HFF-Myc (cell line): ENCODE results near the gene NFATC2.

Experiments
- DNase-seq: peaks from one replicate; pipeline ENCODE4 v3.0.0-alpha.2; 2011; ENCODE audit warnings: low read depth; ENCODE audit errors: extremely low read depth
- H3K4me3 ChIP-seq: replicated peaks from 2 replicates; pipeline ENCODE4 v1.5.1; 2011; ENCODE audit warnings: low read depth, mild to moderate bottlenecking, control low read depth, low read length
- TF ChIP-seq, protein P1 (sequence below): IDR thresholded peaks from 2 replicates; pipeline ENCODE4 v1.5.1; 2012; ENCODE audit warnings: mild to moderate bottlenecking, low read depth, low read length, control low read depth; ENCODE audit errors: missing control alignments

NFATC2 gene

DNA sequence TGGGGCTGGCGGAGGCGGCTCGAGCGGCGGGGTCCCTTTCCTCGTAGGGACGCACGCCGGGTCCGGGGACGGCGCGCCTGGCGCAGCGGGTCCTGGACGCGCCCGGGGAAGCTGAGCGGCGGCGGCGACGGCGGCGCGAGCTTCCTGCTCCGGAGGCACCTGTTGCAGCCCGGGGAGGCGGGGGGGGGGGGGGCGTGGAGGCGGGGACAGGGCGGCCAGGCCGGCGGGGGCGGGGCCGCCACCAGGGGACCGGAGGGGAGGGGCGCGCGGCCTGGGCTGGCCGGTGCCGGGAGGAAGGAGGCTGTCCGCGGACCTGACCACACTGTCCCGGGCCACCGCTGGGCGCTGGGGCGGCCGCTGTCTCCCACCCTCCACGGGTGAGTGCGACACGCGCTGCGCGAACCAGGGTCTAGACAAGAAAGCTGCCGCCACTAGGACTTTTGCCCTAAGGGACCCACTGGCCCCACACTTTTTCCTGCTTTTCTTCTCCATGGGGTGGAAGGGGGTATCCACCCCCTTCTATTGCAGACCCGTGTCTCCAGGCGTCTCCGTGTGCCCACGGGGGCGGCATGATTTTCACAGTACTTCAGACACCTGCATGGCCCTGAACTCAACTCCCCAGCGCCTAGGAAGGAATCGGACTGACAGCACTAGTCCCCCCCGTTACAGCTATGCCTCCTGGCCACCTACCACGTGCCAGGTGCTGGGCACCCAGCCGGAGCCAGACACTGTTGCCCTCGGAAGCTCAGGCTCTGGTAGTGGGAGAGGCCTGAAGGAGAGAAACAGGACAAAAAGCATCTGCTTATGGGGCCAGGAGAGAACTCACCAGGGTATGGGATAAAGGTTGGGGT lies at the start of gene NFATC2:
TSS of gene NFATC2 (minus strand) at position 149 of the 851 bp plus-strand sequence. CDS start 220 bp downstream, outside the sequence.
- TF ChIP-seq, protein P1, sequence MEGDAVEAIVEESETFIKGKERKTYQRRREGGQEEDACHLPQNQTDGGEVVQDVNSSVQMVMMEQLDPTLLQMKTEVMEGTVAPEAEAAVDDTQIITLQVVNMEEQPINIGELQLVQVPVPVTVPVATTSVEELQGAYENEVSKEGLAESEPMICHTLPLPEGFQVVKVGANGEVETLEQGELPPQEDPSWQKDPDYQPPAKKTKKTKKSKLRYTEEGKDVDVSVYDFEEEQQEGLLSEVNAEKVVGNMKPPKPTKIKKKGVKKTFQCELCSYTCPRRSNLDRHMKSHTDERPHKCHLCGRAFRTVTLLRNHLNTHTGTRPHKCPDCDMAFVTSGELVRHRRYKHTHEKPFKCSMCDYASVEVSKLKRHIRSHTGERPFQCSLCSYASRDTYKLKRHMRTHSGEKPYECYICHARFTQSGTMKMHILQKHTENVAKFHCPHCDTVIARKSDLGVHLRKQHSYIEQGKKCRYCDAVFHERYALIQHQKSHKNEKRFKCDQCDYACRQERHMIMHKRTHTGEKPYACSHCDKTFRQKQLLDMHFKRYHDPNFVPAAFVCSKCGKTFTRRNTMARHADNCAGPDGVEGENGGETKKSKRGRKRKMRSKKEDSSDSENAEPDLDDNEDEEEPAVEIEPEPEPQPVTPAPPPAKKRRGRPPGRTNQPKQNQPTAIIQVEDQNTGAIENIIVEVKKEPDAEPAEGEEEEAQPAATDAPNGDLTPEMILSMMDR = no peak
- 0 out of 2 replicates have a peak within 1 kb of the TSS, but pooled peaks have one; percentile 11 for H3K4me3 ChIP-seq
- DNase-seq = no peak

DNA sequence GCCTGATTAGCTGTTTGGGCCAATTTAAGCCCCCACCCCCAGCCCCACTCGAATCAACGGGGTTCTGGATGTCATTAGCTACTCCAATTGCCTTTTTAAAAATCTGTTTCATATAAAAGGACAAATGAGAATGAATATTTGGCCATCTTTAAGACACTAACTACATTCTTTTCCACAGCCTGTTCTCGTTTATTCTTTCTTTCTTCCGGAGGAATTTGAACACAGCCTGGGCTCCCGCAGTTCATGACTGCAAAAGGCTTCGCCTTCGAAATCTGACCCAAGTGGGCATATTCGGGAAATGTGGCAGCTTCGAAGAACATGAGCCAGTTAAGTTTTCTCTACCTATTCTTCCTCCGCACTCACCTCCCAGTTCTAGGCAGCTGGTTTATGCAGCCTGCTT lies 49.4 kb upstream of the NFATC2 start:
- TF ChIP-seq, protein P1 = no peak
- H3K4me3 ChIP-seq = no peak overlapping the region
- DNase-seq = no peak

DNA sequence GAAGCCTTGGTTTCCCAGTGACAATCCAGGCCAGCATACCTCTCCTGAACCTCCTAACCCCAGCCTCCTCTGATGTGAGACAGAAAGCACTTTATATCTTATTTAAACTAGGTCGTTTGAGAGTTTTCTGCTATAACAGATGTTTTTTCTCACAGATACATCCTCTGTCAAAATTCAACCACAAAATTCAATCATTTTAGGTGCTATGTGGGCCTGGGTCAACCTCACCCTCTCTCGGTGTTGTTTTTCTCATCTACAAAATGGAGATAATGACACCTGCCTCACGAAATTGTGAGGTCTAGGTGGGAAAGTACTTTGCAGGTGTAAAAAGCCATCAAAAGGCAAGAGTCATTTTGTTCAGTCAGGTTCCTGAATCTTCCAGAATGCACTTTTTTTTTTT lies 46.2 kb upstream of the NFATC2 start:
- TF ChIP-seq, protein P1 = no peak
- DNase-seq = no peak
- H3K4me3 ChIP-seq = no peak overlapping the region

DNA sequence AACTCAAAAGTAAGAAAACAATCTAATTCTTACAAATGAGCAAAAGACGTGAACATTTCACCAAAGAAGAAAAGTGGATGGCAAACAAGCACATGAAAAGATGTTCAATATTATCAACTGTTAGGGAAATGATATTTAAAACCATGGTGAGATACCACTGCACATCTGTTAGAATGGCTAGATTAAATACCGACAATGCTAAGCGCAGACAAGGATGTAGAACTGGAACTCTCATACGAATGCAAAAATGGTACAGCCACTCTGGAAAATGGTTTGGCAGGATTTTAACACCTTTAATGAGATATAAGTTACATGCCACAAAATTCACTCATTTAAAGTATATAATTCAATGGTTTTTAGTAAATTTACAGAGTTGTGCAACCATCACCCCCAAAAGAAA lies 44.6 kb upstream of the NFATC2 start:
- H3K4me3 ChIP-seq = no peak overlapping the region
- TF ChIP-seq, protein P1 = no peak
- no peak for DNase-seq

DNA sequence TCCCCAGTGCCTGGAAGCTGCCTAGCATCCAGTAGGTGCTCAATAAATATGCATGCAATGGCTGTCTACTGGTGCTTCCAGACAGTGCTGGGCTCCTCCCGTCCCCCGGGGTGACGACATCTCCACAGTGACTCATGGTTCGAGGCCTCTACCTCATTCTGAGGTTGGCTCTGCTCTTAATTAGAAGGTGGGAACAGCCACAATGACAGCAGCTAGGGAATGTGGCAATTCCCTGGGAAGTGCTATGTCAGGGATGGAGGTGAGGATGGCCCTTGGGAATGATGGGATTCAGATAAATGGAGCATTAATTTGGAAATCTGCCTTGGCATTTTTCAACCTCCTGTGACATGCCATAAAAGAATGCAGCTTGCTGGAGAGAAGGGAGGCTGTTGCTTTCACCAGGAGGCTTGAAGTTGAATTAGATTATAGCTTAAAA lies 43.5 kb upstream of the NFATC2 start:
- no peak overlapping the region for H3K4me3 ChIP-seq
- TF ChIP-seq, protein P1 = no peak
- peak; percentile 50 for DNase-seq

DNA sequence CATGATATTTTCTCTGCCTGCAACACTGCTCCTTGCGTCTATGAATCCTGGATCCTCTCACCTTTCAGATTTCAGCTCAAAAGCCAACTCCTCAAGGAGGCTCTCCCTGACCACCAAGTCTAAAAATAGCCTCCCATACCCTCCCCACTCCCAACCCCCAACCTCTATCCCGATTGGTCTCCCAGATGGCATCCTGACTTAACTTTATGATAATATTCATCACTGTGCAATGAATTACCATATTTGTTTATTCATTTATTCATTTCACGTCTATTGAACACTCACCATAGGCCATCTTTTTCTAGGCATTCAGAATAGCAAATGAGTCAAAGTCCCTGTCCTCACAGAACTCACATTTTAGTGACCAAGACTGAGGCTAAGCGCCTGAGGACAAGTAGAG lies 42.6 kb upstream of the NFATC2 start:
- no peak overlapping the region for H3K4me3 ChIP-seq
- TF ChIP-seq, protein P1 = no peak
- DNase-seq = no peak
